ENCODE results near the gene USP10. TPM values are rescaled to one million over a fixed set of nuclear protein-coding genes. Genes with fewer than 3 reads are reported as not detected.

Gene USP10
- total RNA-seq, 2 experiments from 2014 or later: 65.9 to 134 TPM

DNA sequence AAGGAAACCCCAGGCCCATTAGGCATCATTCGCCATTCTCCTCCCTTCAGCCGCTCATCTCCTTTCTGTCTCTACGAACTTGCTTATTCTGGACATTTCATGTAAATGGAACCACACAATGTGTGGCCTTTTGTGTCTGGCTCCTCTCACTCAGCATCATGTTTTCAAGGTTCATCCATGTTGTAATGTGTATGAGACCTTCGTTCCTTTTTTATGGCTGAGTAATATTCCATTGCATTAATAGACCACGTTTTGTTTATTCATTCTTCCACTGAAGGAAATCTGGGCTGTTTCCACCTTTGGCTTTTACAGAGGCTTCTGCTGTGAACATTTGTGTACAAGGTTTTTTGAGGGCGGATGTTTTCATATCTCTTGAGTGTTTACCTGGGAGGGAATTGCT is 123.2 kb downstream of the USP10 start:
- H3K9me2 ChIP-seq (ENCODE audit: insufficient read depth, low read length): no peaks in the 10 kb centered on the region
- ChIA-PET POLR2A (no interaction called here), CTCF (ENCODE audit: unreplicated experiment) (no interaction called here)
- no peaks in the 10 kb centered on the region for H3K4me1 ChIP-seq (ENCODE audit: insufficient read depth, low read length, poor library complexity, severe bottlenecking)
- H3K27ac ChIP-seq (ENCODE audit: low read depth, low read length, poor library complexity, severe bottlenecking): no peak overlapping the region
- intact Hi-C loops (cut with micrococcal nuclease; ENCODE audit: unreplicated experiment): no loop called here
- no peak for DNase-seq (ENCODE audit: low spot score)
- H3K9me3 ChIP-seq (ENCODE audit: low read length): no peaks in the 10 kb centered on the region
- H3K79me2 ChIP-seq (ENCODE audit: insufficient read depth, low read depth, low read length): no peaks in the 10 kb centered on the region
- no peaks in the 10 kb centered on the region for H4K20me1 ChIP-seq (ENCODE audit: insufficient read depth, low read length)
- no peak overlapping the region for H2AFZ ChIP-seq (ENCODE audit: low read length)
- H3K36me3 ChIP-seq (ENCODE audit: insufficient read depth, low read length): no peaks in the 10 kb centered on the region
- H3K4me3 ChIP-seq (ENCODE audit: low read depth, low read length, poor library complexity, severe bottlenecking): no peak overlapping the region
- no peak for TF ChIP-seq EZH2phosphoT487 (IDR thresholded peaks at IDR 0.05; ENCODE audit: borderline replicate concordance, low read depth, low read length)
- TF ChIP-seq, protein P1, sequence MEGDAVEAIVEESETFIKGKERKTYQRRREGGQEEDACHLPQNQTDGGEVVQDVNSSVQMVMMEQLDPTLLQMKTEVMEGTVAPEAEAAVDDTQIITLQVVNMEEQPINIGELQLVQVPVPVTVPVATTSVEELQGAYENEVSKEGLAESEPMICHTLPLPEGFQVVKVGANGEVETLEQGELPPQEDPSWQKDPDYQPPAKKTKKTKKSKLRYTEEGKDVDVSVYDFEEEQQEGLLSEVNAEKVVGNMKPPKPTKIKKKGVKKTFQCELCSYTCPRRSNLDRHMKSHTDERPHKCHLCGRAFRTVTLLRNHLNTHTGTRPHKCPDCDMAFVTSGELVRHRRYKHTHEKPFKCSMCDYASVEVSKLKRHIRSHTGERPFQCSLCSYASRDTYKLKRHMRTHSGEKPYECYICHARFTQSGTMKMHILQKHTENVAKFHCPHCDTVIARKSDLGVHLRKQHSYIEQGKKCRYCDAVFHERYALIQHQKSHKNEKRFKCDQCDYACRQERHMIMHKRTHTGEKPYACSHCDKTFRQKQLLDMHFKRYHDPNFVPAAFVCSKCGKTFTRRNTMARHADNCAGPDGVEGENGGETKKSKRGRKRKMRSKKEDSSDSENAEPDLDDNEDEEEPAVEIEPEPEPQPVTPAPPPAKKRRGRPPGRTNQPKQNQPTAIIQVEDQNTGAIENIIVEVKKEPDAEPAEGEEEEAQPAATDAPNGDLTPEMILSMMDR (conservative IDR thresholded peaks at IDR 0.05; ENCODE audit: low read length): no peak
- H3K4me2 ChIP-seq (ENCODE audit: low read length): no peak overlapping the region
- BruUV-seq (replicated peaks): no TSS peak

DNA sequence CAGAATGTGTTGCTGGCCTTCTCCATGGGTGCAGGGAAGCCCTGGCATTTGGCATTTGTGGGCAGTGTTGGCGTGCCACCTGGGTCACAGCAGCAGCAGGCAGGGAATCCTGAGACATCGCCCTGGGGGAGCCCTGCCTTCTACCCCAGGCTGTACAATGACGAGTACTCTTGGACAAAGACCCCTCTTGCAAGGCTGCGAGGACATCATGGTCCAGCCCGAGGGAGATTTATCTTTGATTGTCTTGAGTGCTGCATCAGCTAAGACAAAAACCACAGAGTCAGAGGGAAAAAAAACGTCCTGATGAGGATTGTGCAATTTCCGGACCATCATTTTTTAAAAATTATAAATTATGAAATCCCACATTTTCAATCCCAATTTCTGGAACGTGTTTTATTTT is 123.7 kb downstream of the USP10 start:
- no TSS peak for BruUV-seq (replicated peaks)
- ChIA-PET POLR2A (no interaction called here), CTCF (ENCODE audit: unreplicated experiment) (interaction anchor here (0.6 kb wide), 1 partner anchor 68 kb away, joined by 3 read pairs; no protein-coding TSS in a partner anchor)
- no peak overlapping the region for H2AFZ ChIP-seq (ENCODE audit: low read length)
- TF ChIP-seq, protein P1 (conservative IDR thresholded peaks at IDR 0.05; ENCODE audit: low read length): no peak
- no peak for TF ChIP-seq EZH2phosphoT487 (IDR thresholded peaks at IDR 0.05; ENCODE audit: borderline replicate concordance, low read depth, low read length)
- no peak overlapping the region for H3K4me2 ChIP-seq (ENCODE audit: low read length)
- H3K9me3 ChIP-seq (ENCODE audit: low read length): no peaks in the 10 kb centered on the region
- H3K27ac ChIP-seq (ENCODE audit: low read depth, low read length, poor library complexity, severe bottlenecking): no peak overlapping the region
- H3K4me1 ChIP-seq (ENCODE audit: insufficient read depth, low read length, poor library complexity, severe bottlenecking): no peaks in the 10 kb centered on the region
- DNase-seq (ENCODE audit: low spot score): no peak
- intact Hi-C loops (cut with micrococcal nuclease; ENCODE audit: unreplicated experiment): no loop called here
- no peak overlapping the region for H3K4me3 ChIP-seq (ENCODE audit: low read depth, low read length, poor library complexity, severe bottlenecking)
- no peaks in the 10 kb centered on the region for H3K79me2 ChIP-seq (ENCODE audit: insufficient read depth, low read depth, low read length)
- H3K36me3 ChIP-seq (ENCODE audit: insufficient read depth, low read length): no peaks in the 10 kb centered on the region
- H3K9me2 ChIP-seq (ENCODE audit: insufficient read depth, low read length): no peaks in the 10 kb centered on the region
- no peaks in the 10 kb centered on the region for H4K20me1 ChIP-seq (ENCODE audit: insufficient read depth, low read length)

DNA sequence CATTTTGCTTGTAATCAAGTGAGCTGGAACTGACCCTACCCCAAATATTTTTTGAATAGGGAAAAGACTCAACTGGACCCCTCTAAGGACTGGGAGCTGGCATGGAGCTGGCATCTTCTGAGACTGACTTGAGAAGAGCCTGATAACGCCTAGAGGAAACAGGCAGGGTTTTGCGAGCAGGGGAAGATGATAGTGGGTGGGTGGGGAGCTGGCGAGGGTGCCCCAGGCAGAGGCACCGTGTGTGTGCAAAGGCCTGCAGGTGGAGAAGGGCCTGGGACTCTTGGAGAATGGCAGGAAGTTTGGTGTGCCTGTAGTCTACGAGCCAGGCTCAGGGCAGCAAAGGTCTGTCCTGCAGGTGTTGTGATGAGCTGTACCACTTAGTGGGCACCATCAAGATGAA is 124.1 kb downstream of the USP10 start:
- ChIA-PET POLR2A (no interaction called here), CTCF (ENCODE audit: unreplicated experiment) (interaction anchor here (0.6 kb wide), 1 partner anchor 69 kb away, joined by 3 read pairs; no protein-coding TSS in a partner anchor)
- DNase-seq (ENCODE audit: low spot score): no peak
- no peak overlapping the region for H3K4me2 ChIP-seq (ENCODE audit: low read length)
- no peak overlapping the region for H3K27ac ChIP-seq (ENCODE audit: low read depth, low read length, poor library complexity, severe bottlenecking)
- intact Hi-C loops (cut with micrococcal nuclease; ENCODE audit: unreplicated experiment): no loop called here
- no peaks in the 10 kb centered on the region for H3K36me3 ChIP-seq (ENCODE audit: insufficient read depth, low read length)
- no peaks in the 10 kb centered on the region for H3K9me3 ChIP-seq (ENCODE audit: low read length)
- no peaks in the 10 kb centered on the region for H3K79me2 ChIP-seq (ENCODE audit: insufficient read depth, low read depth, low read length)
- no peak overlapping the region for H2AFZ ChIP-seq (ENCODE audit: low read length)
- no peak overlapping the region for H3K4me3 ChIP-seq (ENCODE audit: low read depth, low read length, poor library complexity, severe bottlenecking)
- no peaks in the 10 kb centered on the region for H3K9me2 ChIP-seq (ENCODE audit: insufficient read depth, low read length)
- no TSS peak for BruUV-seq (replicated peaks)
- no peaks in the 10 kb centered on the region for H4K20me1 ChIP-seq (ENCODE audit: insufficient read depth, low read length)
- H3K4me1 ChIP-seq (ENCODE audit: insufficient read depth, low read length, poor library complexity, severe bottlenecking): no peaks in the 10 kb centered on the region
- TF ChIP-seq, protein P1 (conservative IDR thresholded peaks at IDR 0.05; ENCODE audit: low read length): no peak
- TF ChIP-seq EZH2phosphoT487 (IDR thresholded peaks at IDR 0.05; ENCODE audit: borderline replicate concordance, low read depth, low read length): no peak

Measured in OCI-LY7 (cell line).